Measurements from ENCODE around the gene ADGRG6. TPM values are rescaled to one million over a fixed set of nuclear protein-coding genes. Genes with fewer than 3 reads are reported as not detected.
A peak's percentile ranks its signal among the peaks of the same experiment; 100 is the strongest.

The ADGRG6 gene
- total and polyA plus RNA-seq, 8 donors: 1.1 to 102 (median 8.9) TPM

- H3K9me3 ChIP-seq: no peaks in the 10 kb centered on the region
- H3K27me3 ChIP-seq: no peaks in the 10 kb centered on the region
- H3K36me3 ChIP-seq: peaks cover 0 to 10% (median 0%) of the 10 kb centered on the region in 4 donors
- no peak overlapping the region for H3K4me3 ChIP-seq
- H3K27ac ChIP-seq: no peak overlapping the region
- no peak for TF ChIP-seq POLR2AphosphoS5 (IDR thresholded peaks at IDR 0.05)
- no peak for TF ChIP-seq CTCF (IDR thresholded peaks at IDR 0.05)
- no peak for TF ChIP-seq EP300 (IDR thresholded peaks at IDR 0.05)
- TF ChIP-seq POLR2A (IDR thresholded peaks at IDR 0.05): no peak
- no peaks in the 10 kb centered on the region for H3K4me1 ChIP-seq
- 88 to 96% (median 89%) methylated on average over 2 of the region's 2 CpGs for WGBS, 5 donors
- intact Hi-C loops (cut with DNase I; ENCODE audit: low total_unique reads): no loop called here
- DNase-seq: no peak
These were observed 110.9 kb downstream of the ADGRG6 start for GRCh38 chr6:142412658-142413057.

DNA sequence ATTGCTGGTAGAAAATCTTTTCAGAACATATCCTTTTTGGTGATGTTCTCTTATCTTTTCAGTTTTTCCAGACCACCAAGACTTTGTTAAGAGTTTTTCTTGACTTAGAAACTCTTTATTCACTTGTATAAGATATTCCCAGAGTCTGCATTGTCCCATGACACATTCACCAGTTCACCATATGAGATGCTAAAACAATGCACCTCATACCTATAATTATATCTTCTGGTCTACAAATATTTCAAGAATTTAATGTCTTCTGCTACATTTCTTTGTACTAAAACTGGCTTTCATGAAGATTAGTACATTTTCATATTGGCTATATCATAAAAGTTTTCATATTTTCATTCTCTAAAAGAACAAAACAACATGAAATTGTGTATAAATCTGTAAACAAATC lies 111.3 kb downstream of the ADGRG6 start:
- DNase-seq: no peak
- H3K4me1 ChIP-seq: no peaks in the 10 kb centered on the region
- TF ChIP-seq EP300 (IDR thresholded peaks at IDR 0.05): no peak
- TF ChIP-seq POLR2A (IDR thresholded peaks at IDR 0.05): no peak
- intact Hi-C loops (cut with DNase I; ENCODE audit: low total_unique reads): no loop called here
- no peak overlapping the region for H3K4me3 ChIP-seq
- no peaks in the 10 kb centered on the region for H3K9me3 ChIP-seq
- no peak overlapping the region for H3K27ac ChIP-seq
- no peaks in the 10 kb centered on the region for H3K27me3 ChIP-seq
- H3K36me3 ChIP-seq: peaks cover 0 to 10% (median 0%) of the 10 kb centered on the region in 4 donors

GRCh38 chr6:142414462-142415250 lies 112.8 kb downstream of the ADGRG6 start:
- DNase-seq: no peak
- Histone ChIP-seq H3K4me3 (no peak overlapping the region), H3K36me3 (peaks cover 0 to 10% (median 0%) of the 10 kb centered on the region in 4 donors), H3K4me1 (no peaks in the 10 kb centered on the region), H3K27ac (no peak overlapping the region), H3K27me3 (no peaks in the 10 kb centered on the region), H3K9me3 (no peaks in the 10 kb centered on the region)
- intact Hi-C loops (cut with DNase I; ENCODE audit: low total_unique reads): no loop called here
- 88 to 96% (median 92%) methylated on average over 8 of the region's 8 CpGs for whole genome bisulfite sequencing, 5 donors
- TF ChIP-seq POLR2A (IDR thresholded peaks at IDR 0.05): no peak
- no peak for TF ChIP-seq EP300 (IDR thresholded peaks at IDR 0.05)
- no peak for TF ChIP-seq CTCF (IDR thresholded peaks at IDR 0.05)
- no peak for TF ChIP-seq POLR2AphosphoS5 (IDR thresholded peaks at IDR 0.05)

GRCh38 chr6:142416179-142416578 lies 114.4 kb downstream of the ADGRG6 start:
- Histone ChIP-seq H3K36me3 (peaks cover 0 to 10% (median 3%) of the 10 kb centered on the region in 4 donors), H3K27me3 (no peaks in the 10 kb centered on the region), H3K27ac (no peak overlapping the region), H3K9me3 (no peaks in the 10 kb centered on the region), H3K4me1 (no peaks in the 10 kb centered on the region), H3K4me3 (no peak overlapping the region)
- peak in 1 of 2 donors; percentile 64 for DNase-seq
- intact Hi-C loops (cut with DNase I; ENCODE audit: low total_unique reads): no loop called here
- TF ChIP-seq POLR2A (IDR thresholded peaks at IDR 0.05): no peak
- TF ChIP-seq EP300 (IDR thresholded peaks at IDR 0.05): no peak
- no peak for TF ChIP-seq POLR2AphosphoS5 (IDR thresholded peaks at IDR 0.05)
- TF ChIP-seq CTCF (IDR thresholded peaks at IDR 0.05): no peak
- 33 to 71% (median 62%) methylated on average over 3 of the region's 3 CpGs for WGBS, 5 donors

DNA sequence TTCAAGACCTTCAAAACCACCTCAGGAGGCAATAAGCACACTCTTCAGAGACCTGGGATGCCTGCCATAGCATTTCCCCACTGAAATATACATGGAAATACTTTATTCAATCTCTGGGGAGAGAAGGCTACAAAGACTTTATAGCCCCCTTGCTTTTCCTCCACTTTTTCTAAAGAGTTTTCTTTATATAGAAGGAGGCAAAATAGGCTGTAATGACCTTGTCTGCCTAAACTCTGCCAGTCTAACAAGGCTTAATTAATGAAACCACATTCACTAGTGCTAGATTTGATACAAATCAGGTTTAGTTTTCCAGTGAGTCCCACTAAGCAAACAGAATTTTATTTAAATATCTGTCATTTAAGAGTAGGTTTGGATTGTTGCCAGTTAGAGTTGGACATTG lies 114.9 kb downstream of the ADGRG6 start:
- no peaks in the 10 kb centered on the region for H3K9me3 ChIP-seq
- no peaks in the 10 kb centered on the region for H3K4me1 ChIP-seq
- peak in 1 of 2 donors; percentile 45 for DNase-seq

More for the DNA sequence above, 114.9 kb downstream of the ADGRG6 start:
- no peak overlapping the region for H3K4me3 ChIP-seq
- intact Hi-C loops (cut with DNase I; ENCODE audit: low total_unique reads): no loop called here
- H3K36me3 ChIP-seq: peaks cover 0 to 10% (median 3%) of the 10 kb centered on the region in 4 donors
- no peak for TF ChIP-seq EP300 (IDR thresholded peaks at IDR 0.05)
- TF ChIP-seq POLR2A (IDR thresholded peaks at IDR 0.05): no peak
- TF ChIP-seq POLR2AphosphoS5 (IDR thresholded peaks at IDR 0.05): no peak
- TF ChIP-seq CTCF (IDR thresholded peaks at IDR 0.05): no peak
- no peaks in the 10 kb centered on the region for H3K27me3 ChIP-seq
- H3K27ac ChIP-seq: no peak overlapping the region
